GM19455 (cell line): ENCODE measurements around the gene ZNF790.
A peak's percentile ranks its signal among the peaks of the same experiment; 100 is the strongest.

Experiments
- ATAC-seq: cut with Tn5 transposase; IDR thresholded peaks from one replicate; pipeline ENCODE4 v1.9.1; 2021; ENCODE audit not compliant: unreplicated experiment

ZNF790 gene

DNA sequence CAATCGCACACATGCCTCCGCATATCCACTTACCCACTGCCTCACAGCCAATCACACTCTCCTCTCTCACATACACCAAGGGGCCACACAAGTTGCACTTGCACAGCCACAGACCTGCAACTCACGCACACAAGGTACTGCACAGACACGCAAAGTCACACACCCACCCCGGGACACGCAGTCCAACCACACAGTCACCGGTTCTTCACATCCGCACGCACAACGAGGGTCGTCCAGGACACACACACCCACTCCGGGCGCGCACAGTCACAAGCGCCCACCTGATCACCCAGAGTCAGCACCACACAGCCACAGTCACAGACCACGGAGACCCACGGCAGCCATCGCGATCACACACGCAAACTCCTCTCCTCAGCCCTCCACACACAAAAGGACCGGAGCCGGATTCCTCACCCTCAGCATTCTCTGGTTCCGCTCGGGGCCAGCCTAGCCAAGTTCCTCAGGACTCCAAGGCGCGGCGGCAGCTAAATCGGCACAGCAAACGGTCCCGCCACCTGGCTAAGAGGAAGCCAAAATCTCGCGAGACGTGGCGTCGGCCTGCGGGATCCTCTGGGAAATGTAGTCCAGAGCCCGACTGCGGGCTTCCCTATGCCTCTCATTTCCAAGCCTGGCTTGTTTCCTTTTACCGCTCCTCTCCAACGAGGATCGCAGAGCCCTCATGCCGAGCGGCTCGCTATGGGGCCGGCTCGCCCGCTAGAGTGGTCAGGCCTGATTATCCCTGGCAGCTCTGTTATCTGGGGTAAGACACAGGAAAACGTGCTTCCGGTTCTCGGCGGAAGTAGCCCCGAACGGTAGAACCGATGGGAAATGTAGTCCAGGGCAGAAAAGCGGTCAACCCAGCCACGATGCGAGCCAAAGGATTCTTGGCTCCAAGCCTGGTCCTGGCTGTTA is 65.6 kb downstream of the ZNF790 start, which contains the start of gene ZNF850:
TSS of gene ZNF850 (minus strand) at position 497 of the 912 bp plus-strand sequence. CDS start 10,201 bp downstream, outside the sequence.
- peak; percentile 92 for ATAC-seq

DNA sequence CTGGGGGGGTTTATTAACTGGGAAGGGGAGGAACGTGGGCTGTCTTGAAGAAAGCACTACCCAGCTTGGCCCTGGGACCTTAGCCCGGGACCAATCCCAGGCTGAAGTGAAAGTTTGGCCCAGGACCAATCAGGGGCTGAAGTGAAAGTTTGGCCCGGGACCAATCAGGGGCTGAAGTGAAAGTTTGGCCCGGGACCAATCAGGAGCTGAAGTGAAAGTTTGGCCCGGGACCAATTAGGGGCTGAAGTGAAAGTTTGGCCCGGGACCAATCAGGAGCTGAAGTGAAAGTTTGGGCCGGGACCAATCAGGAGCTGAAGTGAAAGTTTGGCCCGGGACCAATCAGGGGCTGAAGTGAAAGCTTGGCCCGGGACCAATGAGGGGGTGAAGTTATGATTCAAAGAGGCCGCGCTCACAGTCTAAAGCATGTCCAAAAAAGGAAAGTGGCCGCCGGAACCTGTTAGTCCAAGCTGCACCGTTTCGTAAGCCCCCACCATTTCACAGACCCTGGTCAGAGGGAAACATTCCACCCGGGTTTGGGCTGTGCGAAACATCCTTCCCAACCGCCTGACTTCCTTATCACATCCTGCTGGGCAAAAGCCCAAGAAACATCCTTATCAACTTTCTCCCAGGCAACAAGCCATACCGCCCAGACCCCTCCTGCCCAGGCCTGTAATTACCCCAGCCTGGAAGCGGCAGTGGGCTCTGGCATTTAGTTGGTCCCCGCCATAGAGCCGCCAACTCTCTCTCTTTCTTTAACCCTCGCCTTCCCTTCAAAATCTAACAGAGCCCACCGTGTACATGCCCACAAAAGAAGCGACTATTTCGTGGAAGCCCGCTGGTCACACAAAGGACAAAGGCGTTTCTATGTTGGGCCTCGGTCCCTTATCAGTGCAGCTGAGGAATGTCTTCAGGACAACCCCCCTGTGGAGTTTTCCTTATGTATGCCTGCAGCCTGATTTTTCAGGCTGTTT is 66.6 kb downstream of the ZNF790 start:
- no peak for ATAC-seq
